NCI-H526 (cell line): ENCODE measurements around the gene PARVA.
A peak's percentile ranks its signal among the peaks of the same experiment; 100 is the strongest.
"Not testable (repeated sequence)": the region's sequence is repeated elsewhere in the genome, so short reads cannot be mapped to it uniquely, and the experiment has no call there.

Experiments
- DNase-seq, 2 experiments: peaks; one replicate each; lab custom pipeline; 2025; lab: John Stamatoyannopoulos, UW

Gene PARVA

GRCh38 chr11:12503886-12504285 lies 126.5 kb downstream of the PARVA start:
- no peak for DNase-seq

GRCh38 chr11:12505183-12505582 lies 127.8 kb downstream of the PARVA start:
- no peak for DNase-seq

- DNase-seq, result peak in 1 of 2 experiments; percentile 46
Observed at GRCh38 chr11:12506404-12506921, 129.1 kb downstream of the PARVA start.

GRCh38 chr11:12507391-12507790 lies 130.0 kb downstream of the PARVA start:
- no peak for DNase-seq

GRCh38 chr11:12508151-12508751 lies 130.9 kb downstream of the PARVA start:
- DNase-seq, result no peak

GRCh38 chr11:12509371-12509770 lies 132.0 kb downstream of the PARVA start:
- no peak for DNase-seq

- DNase-seq, result no peak
Observed at GRCh38 chr11:12512132-12512531, 134.8 kb downstream of the PARVA start.

- no peak for DNase-seq
Observed at GRCh38 chr11:12512826-12513395, 135.5 kb downstream of the PARVA start.

- no peak for DNase-seq
Observed at GRCh38 chr11:12516387-12517105, 139.2 kb downstream of the PARVA start.

GRCh38 chr11:12517306-12517705 lies 139.9 kb downstream of the PARVA start:
- DNase-seq, result no peak

GRCh38 chr11:12517741-12518140 lies 140.4 kb downstream of the PARVA start:
- DNase-seq, result no peak

GRCh38 chr11:12518606-12519385 lies 141.4 kb downstream of the PARVA start:
- no peak for DNase-seq

- no peak for DNase-seq
Observed at GRCh38 chr11:12520054-12520453, 142.7 kb downstream of the PARVA start.

- DNase-seq, result not testable (repeated sequence)
Observed at GRCh38 chr11:12520576-12520975, 143.2 kb downstream of the PARVA start.

- no peak for DNase-seq
Observed at GRCh38 chr11:12523180-12523924, 146.0 kb downstream of the PARVA start.

GRCh38 chr11:12524865-12525264 lies 147.5 kb downstream of the PARVA start:
- DNase-seq, result no peak

- DNase-seq, result no peak
Observed at GRCh38 chr11:12525466-12526055, 148.2 kb downstream of the PARVA start.

GRCh38 chr11:12526789-12527188 lies 149.4 kb downstream of the PARVA start:
- no peak for DNase-seq

GRCh38 chr11:12528487-12528886 lies 151.1 kb downstream of the PARVA start:
- no peak for DNase-seq

GRCh38 chr11:12529041-12529440 lies 151.7 kb downstream of the PARVA start:
- DNase-seq, result no peak

- no peak for DNase-seq
Observed at GRCh38 chr11:12529793-12530192, 152.4 kb downstream of the PARVA start.
